A673 (cell line): Measurements from ENCODE around the gene LCN15.

Experiments used
- CTCF ChIP-seq: fragments of 300-800, 200-600 bp; sonication (generic); conservative IDR thresholded peaks from 2 replicates; pipeline ENCODE4 v1.5.1; 2017; ENCODE audit warnings: low read depth, mild to moderate bottlenecking, antibody characterized with exemption, low read length, moderate library complexity, mixed read lengths
- EZH2 ChIP-seq: fragments of 200-600 bp; sonication (generic); IDR thresholded peaks from 2 replicates; pipeline ENCODE4 v1.6.1; 2017; ENCODE audit warnings: borderline replicate concordance, low read depth, mild to moderate bottlenecking, mixed read lengths, antibody characterized with exemption, low read length; ENCODE audit not compliant: poor library complexity, severe bottlenecking

- TF ChIP-seq EZH2, result no peak
- TF ChIP-seq CTCF, result no peak
These were observed 18.2 kb downstream of the LCN15 start for GRCh38 chr9:136746155-136746490.
